Mesenchymal stem cell (in vitro differentiated cells and primary cell): ENCODE results near the gene HSPB7.

ENCODE experiments used
- DNase-seq: peaks from one replicate; pipeline ENCODE4 v3.0.0-alpha.2; 2013
- H2AFZ ChIP-seq: one replicate; pipeline ENCODE4 v1.6.1; 2013; ENCODE audit warnings: low read depth, mild to moderate bottlenecking, control low read depth, inconsistent platforms, low read length, moderate library complexity
- H2AK5ac ChIP-seq: 2 replicates; pipeline ENCODE4 v1.6.1; 2013; ENCODE audit warnings: low read length, moderate library complexity, mild to moderate bottlenecking, inconsistent platforms; ENCODE audit not compliant: severe bottlenecking
- H2BK120ac ChIP-seq: one replicate; pipeline ENCODE4 v1.6.1; 2013; ENCODE audit warnings: low read depth, mild to moderate bottlenecking, inconsistent platforms, low read length, moderate library complexity
- H2BK12ac ChIP-seq, 2 experiments: one replicate each; pipeline ENCODE4 v1.6.1; 2013; ENCODE audit warnings: inconsistent platforms in 2 of 2, low read length in 2 of 2, mild to moderate bottlenecking in 2 of 2, moderate library complexity in 2 of 2, control low read depth in 1 of 2
- H2BK15ac ChIP-seq: one replicate; pipeline ENCODE4 v1.6.1; 2013; ENCODE audit warnings: mild to moderate bottlenecking, low read depth, inconsistent platforms; ENCODE audit not compliant: poor library complexity, severe bottlenecking
- H2BK5ac ChIP-seq: 2 replicates; pipeline ENCODE4 v1.6.1; 2013; ENCODE audit warnings: low read depth, mild to moderate bottlenecking, low read length, control low read depth, inconsistent platforms; ENCODE audit not compliant: poor library complexity, severe bottlenecking
- H3K14ac ChIP-seq, 2 experiments: one replicate each; pipeline ENCODE4 v1.6.1; 2013; ENCODE audit warnings: inconsistent platforms in 2 of 2, low read length in 2 of 2, control low read depth in 1 of 2, mild to moderate bottlenecking in 1 of 2, moderate library complexity in 1 of 2
- H3K18ac ChIP-seq, 2 experiments: one replicate each; pipeline ENCODE4 v1.6.1; 2013; ENCODE audit warnings: inconsistent platforms in 2 of 2, low read length in 2 of 2, control low read depth in 1 of 2, low read depth in 1 of 2, mild to moderate bottlenecking in 1 of 2
- H3K23ac ChIP-seq, 2 experiments: one replicate each; pipeline ENCODE4 v1.6.1; 2013; ENCODE audit warnings: inconsistent platforms in 2 of 2, low read length in 2 of 2, mild to moderate bottlenecking in 2 of 2, moderate library complexity in 2 of 2, control low read depth in 1 of 2
- H3K27ac ChIP-seq: 2 replicates; pipeline ENCODE4 v1.5.1; 2013; ENCODE audit warnings: mild to moderate bottlenecking, moderate library complexity, low read length, control low read depth, inconsistent platforms; ENCODE audit not compliant: poor library complexity, severe bottlenecking
- H3K27me3 ChIP-seq, 2 experiments: 2 replicates each; pipeline versions ENCODE4 v1.6.1 to v1.7.0; 2013; ENCODE audit warnings: low read length in 2 of 2, mild to moderate bottlenecking in 2 of 2, moderate library complexity in 2 of 2, control low read depth in 1 of 2, inconsistent platforms in 1 of 2; ENCODE audit not compliant: control insufficient read depth in 1 of 2, insufficient read depth in 1 of 2
- H3K36me3 ChIP-seq, 2 experiments: 2 replicates each; pipeline versions ENCODE4 v1.6.1 to v1.7.0; 2013; ENCODE audit warnings: low read length in 2 of 2, control low read depth in 1 of 2, inconsistent platforms in 1 of 2, low read depth in 1 of 2, mild to moderate bottlenecking in 1 of 2; ENCODE audit not compliant: insufficient read depth in 2 of 2, control insufficient read depth in 1 of 2
- H3K4ac ChIP-seq, 2 experiments: one replicate each; pipeline ENCODE4 v1.6.1; 2013; ENCODE audit warnings: inconsistent platforms in 2 of 2, low read length in 2 of 2, mild to moderate bottlenecking in 2 of 2, moderate library complexity in 2 of 2, control low read depth in 1 of 2, low read depth in 1 of 2
- H3K4me1 ChIP-seq: 2 replicates; pipeline ENCODE4 v1.6.1; 2013; ENCODE audit warnings: low read depth, low read length, control low read depth; ENCODE audit not compliant: control insufficient read depth, insufficient read depth
- H3K4me2 ChIP-seq: 2 replicates; pipeline ENCODE4 v1.6.1; 2013; ENCODE audit warnings: low read length, mild to moderate bottlenecking, inconsistent platforms; ENCODE audit not compliant: poor library complexity, severe bottlenecking
- H3K4me3 ChIP-seq, 2 experiments: 2 replicates each; pipeline versions ENCODE4 v1.5.1 to v1.7.0; 2013; ENCODE audit warnings: low read length in 2 of 2, mild to moderate bottlenecking in 2 of 2, control low read depth in 1 of 2, low read depth in 1 of 2; ENCODE audit not compliant: insufficient read depth in 1 of 2
- H3K79me1 ChIP-seq: replicated peaks from 2 replicates; pipeline ENCODE4 v1.6.1; 2013; ENCODE audit warnings: mild to moderate bottlenecking, control low read depth, low read length, inconsistent platforms; ENCODE audit not compliant: poor library complexity, severe bottlenecking
- H3K9ac ChIP-seq: 2 replicates; pipeline ENCODE4 v1.7.0; 2013; ENCODE audit warnings: mild to moderate bottlenecking, low read length, moderate library complexity
- H3K9me3 ChIP-seq: 2 replicates; pipeline ENCODE4 v1.7.0; 2013; ENCODE audit warnings: mild to moderate bottlenecking, low read length; ENCODE audit not compliant: control insufficient read depth
- H4K8ac ChIP-seq: one replicate; pipeline ENCODE4 v1.6.1; 2013; ENCODE audit warnings: inconsistent platforms, mild to moderate bottlenecking, low read length, moderate library complexity
- H4K91ac ChIP-seq: one replicate; pipeline ENCODE4 v1.6.1; 2013; ENCODE audit warnings: mild to moderate bottlenecking, low read length, inconsistent platforms
- WGBS: methylation state at CpG from one replicate; pipeline ENCODE4 v1.1.7; 2013; ENCODE audit warnings: mixed read lengths; 5-methylcytosine and 5-hydroxymethylcytosine counted together

Gene HSPB7

GRCh38 chr1:15975358-15975804, 42.5 kb downstream of the HSPB7 start:
- no peak overlapping the region for H2AK5ac ChIP-seq
- H3K36me3 ChIP-seq: peaks cover 12 to 26% of the 10 kb centered on the region in 2 experiments
- peaks cover 2% of the 10 kb centered on the region for H3K9me3 ChIP-seq
- no peak overlapping the region for H2BK5ac ChIP-seq
- peak overlapping the region; percentile 50 for H3K27ac ChIP-seq
- peak overlapping the region; percentile 76 for H2BK120ac ChIP-seq
- DNase-seq: peak; percentile 73
- peak overlapping the region in 1 of 2 experiments; percentile 47 for H3K14ac ChIP-seq
- H3K4me1 ChIP-seq: peaks cover 2% of the 10 kb centered on the region
- peak overlapping the region; percentile 82 for H3K4me3 ChIP-seq
- no peak overlapping the region for H2BK12ac ChIP-seq
- peak overlapping the region; percentile 44 for H2AFZ ChIP-seq
- H3K18ac ChIP-seq: peak overlapping the region in 1 of 2 experiments; percentile 89
- H4K91ac ChIP-seq: no peak overlapping the region
- no peaks in the 10 kb centered on the region for H3K27me3 ChIP-seq
- peak overlapping the region in 1 of 2 experiments; percentile 65 for H3K4ac ChIP-seq
- H4K8ac ChIP-seq: no peak overlapping the region
- H3K9ac ChIP-seq: peak overlapping the region; percentile 91
- 2% methylated on average over 39 of the region's 47 CpGs for WGBS
- peak overlapping the region; percentile 89 for H3K4me2 ChIP-seq
- H3K23ac ChIP-seq: peak overlapping the region in 1 of 2 experiments; percentile 88
- peaks cover 6% of the 10 kb centered on the region for H3K79me1 ChIP-seq
- H2BK15ac ChIP-seq: peak overlapping the region; percentile 40

- Histone ChIP-seq H4K8ac (no peak overlapping the region), H3K27me3 (no peaks in the 10 kb centered on the region), H3K18ac (no peak overlapping the region), H3K27ac (no peak overlapping the region), H2AK5ac (no peak overlapping the region), H2BK120ac (no peak overlapping the region), H2BK15ac (no peak overlapping the region), H3K9ac (peak overlapping the region; percentile 91), H3K4me3 (peak overlapping the region in 1 of 2 experiments; percentile 82), H2BK12ac (no peak overlapping the region), H2AFZ (no peak overlapping the region), H3K4ac (no peak overlapping the region), H3K79me1 (peaks cover 6% of the 10 kb centered on the region), H3K36me3 (peaks cover 12 to 30% of the 10 kb centered on the region in 2 experiments), H3K4me1 (peaks cover 2% of the 10 kb centered on the region), H3K23ac (no peak overlapping the region), H3K9me3 (peaks cover 2% of the 10 kb centered on the region), H3K4me2 (peak overlapping the region; percentile 89), H4K91ac (no peak overlapping the region), H2BK5ac (no peak overlapping the region), H3K14ac (no peak overlapping the region)
- DNase-seq: peak; percentile 50
- WGBS: 68% methylated on average over 9 of the region's 9 CpGs
Observed at GRCh38 chr1:15974855-15975254, 43.0 kb downstream of the HSPB7 start.

GRCh38 chr1:15973772-15974171, 44.1 kb downstream of the HSPB7 start:
- no peak overlapping the region for H2AK5ac ChIP-seq
- no peak overlapping the region for H3K14ac ChIP-seq
- whole genome bisulfite sequencing: 100% methylated on average over 3 of the region's 4 CpGs
- H3K4me2 ChIP-seq: no peak overlapping the region
- no peak overlapping the region for H2BK120ac ChIP-seq
- peaks cover 23 to 39% of the 10 kb centered on the region in 2 experiments for H3K36me3 ChIP-seq
- peaks cover 2% of the 10 kb centered on the region for H3K4me1 ChIP-seq
- H3K27ac ChIP-seq: no peak overlapping the region
- H3K9me3 ChIP-seq: peaks cover 6% of the 10 kb centered on the region
- no peak overlapping the region for H3K4ac ChIP-seq
- no peak overlapping the region for H3K23ac ChIP-seq
- no peak overlapping the region for H2AFZ ChIP-seq
- H3K4me3 ChIP-seq: no peak overlapping the region
- peaks cover 13% of the 10 kb centered on the region for H3K79me1 ChIP-seq
- no peak overlapping the region for H4K8ac ChIP-seq
- no peaks in the 10 kb centered on the region for H3K27me3 ChIP-seq
- no peak overlapping the region for H4K91ac ChIP-seq
- H3K18ac ChIP-seq: no peak overlapping the region
- DNase-seq: no peak
- H2BK5ac ChIP-seq: no peak overlapping the region
- no peak overlapping the region for H2BK15ac ChIP-seq
- peak overlapping the region; percentile 4 for H3K9ac ChIP-seq
- no peak overlapping the region for H2BK12ac ChIP-seq

GRCh38 chr1:15972409-15972808, 45.4 kb downstream of the HSPB7 start:
- Histone ChIP-seq H3K4me3 (no peak overlapping the region), H2BK12ac (no peak overlapping the region), H3K79me1 (peaks cover 20% of the 10 kb centered on the region), H3K9me3 (peaks cover 8% of the 10 kb centered on the region), H4K8ac (no peak overlapping the region), H3K4me1 (peaks cover 2% of the 10 kb centered on the region), H3K14ac (no peak overlapping the region), H3K27me3 (no peaks in the 10 kb centered on the region), H2AFZ (no peak overlapping the region), H3K18ac (no peak overlapping the region), H3K4ac (no peak overlapping the region), H2AK5ac (no peak overlapping the region), H3K9ac (no peak overlapping the region), H2BK5ac (no peak overlapping the region), H2BK120ac (no peak overlapping the region), H2BK15ac (no peak overlapping the region), H3K23ac (no peak overlapping the region), H3K36me3 (peaks cover 30 to 53% of the 10 kb centered on the region in 2 experiments), H4K91ac (no peak overlapping the region), H3K27ac (no peak overlapping the region), H3K4me2 (no peak overlapping the region)
- no peak for DNase-seq
- WGBS: 89% methylated on average over 1 of the region's 1 CpG
